DOHH2 (cell line): Measurements from ENCODE around the gene FAM135A.
A peak's percentile ranks its signal among the peaks of the same experiment; 100 is the strongest.

Source experiments
- H3F3A ChIP-seq: fragments of 200-600 bp; sonication (generic), shearing (Covaris generic); 2 replicates; pipeline ENCODE4 v1.6.0; 2016; ENCODE audit warnings: antibody characterized with exemption, mild to moderate bottlenecking; ENCODE audit not compliant: control insufficient read depth, insufficient read depth
- H3K27ac ChIP-seq: fragments of 200-600 bp; sonication (generic); 2 replicates; pipeline ENCODE4 v1.5.1; 2014; ENCODE audit warnings: low read depth, mild to moderate bottlenecking, low read length, moderate library complexity
- H3K27me3 ChIP-seq: fragments of 200-600 bp; sonication (generic); 2 replicates; pipeline ENCODE4 v1.6.1; 2014; ENCODE audit warnings: mild to moderate bottlenecking, low read length, mixed read lengths; ENCODE audit not compliant: control insufficient read depth
- H3K36me3 ChIP-seq: fragments of 200-600 bp; sonication (generic); 2 replicates; pipeline ENCODE4 v1.6.1; 2014; ENCODE audit warnings: mild to moderate bottlenecking, low read length, moderate library complexity, mixed read lengths; ENCODE audit not compliant: control insufficient read depth
- H3K4me1 ChIP-seq: fragments of 200-600 bp; sonication (generic); 2 replicates; pipeline ENCODE4 v1.6.1; 2014; ENCODE audit warnings: mild to moderate bottlenecking, low read length, mixed read lengths; ENCODE audit not compliant: control insufficient read depth
- H3K4me2 ChIP-seq: fragments of 200-600 bp; sonication (generic); 2 replicates; pipeline ENCODE4 v1.6.0; 2014; ENCODE audit warnings: mild to moderate bottlenecking, low read length, moderate library complexity
- H3K4me3 ChIP-seq: fragments of 200-600 bp; sonication (generic); 2 replicates; pipeline ENCODE4 v1.5.1; 2014; ENCODE audit warnings: mild to moderate bottlenecking, low read length, mixed read lengths
- H3K79me2 ChIP-seq: fragments of 200-600 bp; sonication (generic); 2 replicates; pipeline ENCODE4 v1.6.1; 2014; ENCODE audit warnings: mild to moderate bottlenecking, low read length, mixed read lengths; ENCODE audit not compliant: control insufficient read depth
- H3K9me2 ChIP-seq: fragments of 200-600 bp; sonication (generic); replicated peaks from 2 replicates; pipeline ENCODE4 v1.6.1; 2014; ENCODE audit warnings: mild to moderate bottlenecking, low read length, mixed read lengths; ENCODE audit not compliant: control insufficient read depth
- H3K9me3 ChIP-seq: fragments of 200-600 bp; sonication (generic); 2 replicates; pipeline ENCODE4 v1.6.1; 2014; ENCODE audit warnings: antibody characterized with exemption, low read length, mixed read lengths; ENCODE audit not compliant: control insufficient read depth, insufficient read depth
- H4K20me1 ChIP-seq: fragments of 200-600 bp; sonication (generic); 2 replicates; pipeline ENCODE4 v1.6.0; 2014; ENCODE audit warnings: low read depth, mild to moderate bottlenecking, antibody characterized with exemption, low read length, moderate library complexity; ENCODE audit not compliant: control insufficient read depth, insufficient read depth
- EZH2phosphoT487 ChIP-seq: fragments of 200-600 bp; sonication (generic); IDR thresholded peaks from 2 replicates; pipeline ENCODE4 v1.6.1; 2017; ENCODE audit warnings: borderline replicate concordance, mild to moderate bottlenecking, antibody characterized with exemption, low read length, moderate library complexity, mixed read lengths
- TF ChIP-seq, protein P1 (sequence below): fragments of 200-600 bp; sonication (generic); IDR thresholded peaks from one replicate; pipeline ENCODE4 v1.5.1; 2014; ENCODE audit warnings: antibody characterized with exemption, mild to moderate bottlenecking, low read depth, low read length; ENCODE audit not compliant: poor library complexity, severe bottlenecking

FAM135A gene

DNA sequence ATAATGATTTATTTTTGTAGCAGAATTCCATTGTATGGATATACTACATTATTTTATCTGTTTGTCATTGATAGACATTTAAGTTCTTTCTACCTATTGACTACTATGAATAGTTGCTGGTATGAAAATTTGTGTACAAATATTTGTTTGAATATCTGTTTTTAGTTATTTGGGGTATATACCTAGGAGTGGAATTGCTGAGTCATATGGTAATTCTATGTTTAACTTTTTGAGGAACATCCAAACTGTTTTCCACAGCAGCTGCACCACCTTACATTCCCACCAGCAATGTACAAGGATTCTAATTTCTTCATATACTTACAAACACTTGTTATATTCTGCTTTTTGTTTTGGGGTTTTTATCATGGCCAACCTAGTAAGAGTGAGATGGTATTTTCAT is 97.3 kb downstream of the FAM135A start:
- Histone ChIP-seq H3K27ac (no peak overlapping the region), H3K27me3 (no peaks in the 10 kb centered on the region), H4K20me1 (no peaks in the 10 kb centered on the region), H3F3A (no peaks in the 10 kb centered on the region), H3K4me1 (no peaks in the 10 kb centered on the region), H3K4me3 (no peak overlapping the region), H3K4me2 (no peak overlapping the region), H3K79me2 (no peaks in the 10 kb centered on the region), H3K36me3 (0 out of 2 replicates have a peak, but pooled peaks cover 5% of the 10 kb centered on the region), H3K9me3 (no peaks in the 10 kb centered on the region), H3K9me2 (no peaks in the 10 kb centered on the region)
- no peak for TF ChIP-seq EZH2phosphoT487
- TF ChIP-seq, protein P1, sequence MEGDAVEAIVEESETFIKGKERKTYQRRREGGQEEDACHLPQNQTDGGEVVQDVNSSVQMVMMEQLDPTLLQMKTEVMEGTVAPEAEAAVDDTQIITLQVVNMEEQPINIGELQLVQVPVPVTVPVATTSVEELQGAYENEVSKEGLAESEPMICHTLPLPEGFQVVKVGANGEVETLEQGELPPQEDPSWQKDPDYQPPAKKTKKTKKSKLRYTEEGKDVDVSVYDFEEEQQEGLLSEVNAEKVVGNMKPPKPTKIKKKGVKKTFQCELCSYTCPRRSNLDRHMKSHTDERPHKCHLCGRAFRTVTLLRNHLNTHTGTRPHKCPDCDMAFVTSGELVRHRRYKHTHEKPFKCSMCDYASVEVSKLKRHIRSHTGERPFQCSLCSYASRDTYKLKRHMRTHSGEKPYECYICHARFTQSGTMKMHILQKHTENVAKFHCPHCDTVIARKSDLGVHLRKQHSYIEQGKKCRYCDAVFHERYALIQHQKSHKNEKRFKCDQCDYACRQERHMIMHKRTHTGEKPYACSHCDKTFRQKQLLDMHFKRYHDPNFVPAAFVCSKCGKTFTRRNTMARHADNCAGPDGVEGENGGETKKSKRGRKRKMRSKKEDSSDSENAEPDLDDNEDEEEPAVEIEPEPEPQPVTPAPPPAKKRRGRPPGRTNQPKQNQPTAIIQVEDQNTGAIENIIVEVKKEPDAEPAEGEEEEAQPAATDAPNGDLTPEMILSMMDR: no peak

DNA sequence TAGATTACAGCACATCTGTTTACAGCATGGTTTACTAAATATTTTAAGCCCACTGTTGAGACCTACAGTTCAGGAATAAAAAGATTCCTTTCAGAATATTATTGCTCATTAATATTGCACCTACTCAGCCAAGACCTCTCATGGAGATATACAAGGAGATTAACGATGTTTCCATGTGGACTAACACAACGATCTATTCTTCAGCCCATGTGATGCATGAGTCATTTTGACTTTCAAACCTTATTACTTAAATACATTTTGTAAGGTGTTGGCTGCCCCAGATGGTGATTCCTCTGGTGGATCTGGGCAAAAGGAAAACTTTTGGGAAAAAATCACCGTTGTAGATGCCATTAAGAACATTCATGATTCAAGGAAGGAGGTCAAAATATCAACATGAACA is 105.4 kb downstream of the FAM135A start:
- no peak overlapping the region for H3K4me2 ChIP-seq
- no peak overlapping the region for H3K4me3 ChIP-seq
- no peaks in the 10 kb centered on the region for H3K36me3 ChIP-seq
- no peaks in the 10 kb centered on the region for H3K27me3 ChIP-seq
- H3K27ac ChIP-seq: no peak overlapping the region
- H3K79me2 ChIP-seq: no peaks in the 10 kb centered on the region
- no peaks in the 10 kb centered on the region for H3F3A ChIP-seq
- H3K9me3 ChIP-seq: no peaks in the 10 kb centered on the region
- no peaks in the 10 kb centered on the region for H3K4me1 ChIP-seq
- H4K20me1 ChIP-seq: no peaks in the 10 kb centered on the region
- no peaks in the 10 kb centered on the region for H3K9me2 ChIP-seq
- TF ChIP-seq, protein P1: no peak
- TF ChIP-seq EZH2phosphoT487: no peak

DNA sequence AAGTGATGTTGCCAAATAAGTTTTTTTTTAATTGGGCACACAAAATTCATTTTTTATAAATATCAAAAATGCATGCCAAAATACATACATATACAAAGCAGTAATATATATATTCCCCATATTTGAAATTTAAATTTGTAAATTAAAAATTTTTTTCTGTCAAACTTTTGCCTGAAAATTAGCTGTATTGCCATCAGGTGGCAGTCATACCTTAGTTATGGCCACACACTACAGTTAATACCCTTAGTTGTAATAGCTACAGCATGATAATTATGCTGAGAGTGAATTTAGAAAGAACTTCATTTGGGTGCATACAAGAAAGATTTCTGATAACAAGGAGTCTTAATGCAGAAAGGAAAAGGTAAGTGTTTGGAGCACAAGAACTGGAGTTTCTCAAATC is 107.3 kb downstream of the FAM135A start:
- no peaks in the 10 kb centered on the region for H3K9me2 ChIP-seq
- H3K4me1 ChIP-seq: no peaks in the 10 kb centered on the region
- no peaks in the 10 kb centered on the region for H4K20me1 ChIP-seq
- no peak overlapping the region for H3K27ac ChIP-seq
- no peaks in the 10 kb centered on the region for H3K79me2 ChIP-seq
- H3K36me3 ChIP-seq: no peaks in the 10 kb centered on the region
- no peaks in the 10 kb centered on the region for H3F3A ChIP-seq
- no peak overlapping the region for H3K4me3 ChIP-seq
- TF ChIP-seq, protein P1: peak; percentile 38
- TF ChIP-seq EZH2phosphoT487: no peak
- no peaks in the 10 kb centered on the region for H3K9me3 ChIP-seq
- no peak overlapping the region for H3K4me2 ChIP-seq
- H3K27me3 ChIP-seq: no peaks in the 10 kb centered on the region
